Measurements from ENCODE around the gene DPYD.

DPYD gene

GRCh38 chr1:97482022-97482421, 438.8 kb downstream of the DPYD start:
- no peak overlapping the region for H3K27ac ChIP-seq
- TF ChIP-seq ZFX (IDR thresholded peaks at IDR 0.05) (no peak), CTCF (conservative IDR thresholded peaks at IDR 0.05) (no peak)

GRCh38 chr1:97467445-97467844, 453.4 kb downstream of the DPYD start:
- TF ChIP-seq CTCF (conservative IDR thresholded peaks at IDR 0.05) (no peak), ZFX (IDR thresholded peaks at IDR 0.05) (no peak)
- no peak overlapping the region for H3K27ac ChIP-seq

- no peak overlapping the region for H3K27ac ChIP-seq
These were observed 456.5 kb downstream of the DPYD start for GRCh38 chr1:97464305-97464704.

GRCh38 chr1:97461782-97462181, 459.1 kb downstream of the DPYD start:
- no peak for TF ChIP-seq ZFX (IDR thresholded peaks at IDR 0.05)
- TF ChIP-seq CTCF (conservative IDR thresholded peaks at IDR 0.05), result no peak
- no peak overlapping the region for H3K27ac ChIP-seq

More at GRCh38 chr1:97464305-97464704, 456.5 kb downstream of the DPYD start:
- TF ChIP-seq ZFX (IDR thresholded peaks at IDR 0.05), result no peak
- TF ChIP-seq CTCF (conservative IDR thresholded peaks at IDR 0.05), result no peak

- H3K27ac ChIP-seq, result no peak overlapping the region
- TF ChIP-seq CTCF (conservative IDR thresholded peaks at IDR 0.05), result no peak
- no peak for TF ChIP-seq ZFX (IDR thresholded peaks at IDR 0.05)
These were observed 463.3 kb downstream of the DPYD start for GRCh38 chr1:97457446-97458089.

- no peak for TF ChIP-seq ZFX (IDR thresholded peaks at IDR 0.05)
- TF ChIP-seq CTCF (conservative IDR thresholded peaks at IDR 0.05), result no peak
- H3K27ac ChIP-seq, result no peak overlapping the region
These were observed 468.9 kb downstream of the DPYD start for GRCh38 chr1:97451944-97452343.

GRCh38 chr1:97451046-97451826, 469.6 kb downstream of the DPYD start:
- no peak overlapping the region for H3K27ac ChIP-seq
- TF ChIP-seq CTCF (conservative IDR thresholded peaks at IDR 0.05) (no peak), ZFX (IDR thresholded peaks at IDR 0.05) (no peak)

Data from C4-2B (cell line).